Right cardiac atrium (tissue), 5 donors: ENCODE data around the gene NUP210. TPM values are rescaled to one million over a fixed set of nuclear protein-coding genes. Genes with fewer than 3 reads are reported as not detected.

Source experiments
- ATAC-seq, 2 donors: fragments of 200-7000 bp; cut with Tn5 transposase; one replicate each; pipeline versions ENCODE4 v1.8.0 to v1.9.1; 2020; ENCODE audit warnings: moderate library complexity in 2 of 2, mild to moderate bottlenecking in 1 of 2
- DNase-seq, 3 donors: peaks; one replicate each; pipeline ENCODE4 v3.0.0-alpha.2; 2020
- H3K27ac ChIP-seq: one replicate; pipeline ENCODE4 v1.5.1; 2013; ENCODE audit warnings: mild to moderate bottlenecking, low read length, control low read depth, moderate library complexity
- H3K27me3 ChIP-seq: one replicate; pipeline ENCODE4 v1.6.1; 2013; ENCODE audit not compliant: control insufficient read depth, insufficient read depth
- H3K4me1 ChIP-seq: one replicate; pipeline ENCODE4 v1.6.1; 2013; ENCODE audit warnings: low read length; ENCODE audit not compliant: control insufficient read depth, insufficient read depth
- H3K4me3 ChIP-seq: one replicate; pipeline ENCODE4 v1.5.1; 2013; ENCODE audit warnings: low read length, control low read depth
- H3K9me3 ChIP-seq: one replicate; pipeline ENCODE4 v1.6.1; 2013; ENCODE audit warnings: low read length; ENCODE audit not compliant: control insufficient read depth
- WGBS: extraction: QIAGEN DNeasy Blood & Tissue Kit; methylation state at CpG from one replicate; pipeline ENCODE4 v1.1.7; 2013; 5-methylcytosine and 5-hydroxymethylcytosine counted together
- intact Hi-C, 4 donors: fragments of 100-400 bp; cut with DNase I; formaldehyde crosslinking; loops; one replicate each; pipeline versions ENCODE4 v1.11.0 to v1.14.0; 2022 to 2023
- long read RNA-seq, 4 donors: library from polyadenylated mRNA; unstranded; transcript quantifications; one replicate each; pipeline ENCODE4 v2.0.0, GENCODE V29; 2020 to 2021
- polyA plus RNA-seq: library from polyadenylated mRNA; stranded (reverse); fragments of 200-250 nt; gene quantifications from one replicate; pipeline ENCODE4 v1.2.3, GENCODE V29; 2013
- total RNA-seq, 4 donors: library from RNA; stranded (reverse); fragmentation: NEBNext Ultra II Directional; extraction: Animal tissue kit (Norgen Biotek cat#: 25700); gene quantifications; one replicate each; pipeline ENCODE4 v1.2.1, GENCODE V29; 2021
- donor health status: healthy with polysubstance abuse.
- donor health status: DM: no; HTN: yes; CAD: no.
- donor health status: DM: no; HTN: no; CAD: no.
- donor health status: DM: no; HTN: yes; CAD: no; lungs with severe emphysema.
- donor health status: DM: yes; HTN: yes; CAD: no.

The NUP210 gene
- total RNA-seq (1 to 10 TPM; 2.4 to 5.9 (median 4.4) TPM), polyA plus RNA-seq (2.0 TPM)
- long read RNA-seq, donor 1, partial matches to known transcripts, result 8 of 14 reads
- long read RNA-seq, donor 1, other reads (novel, unspliced or antisense), result 5 of 14 reads
- long read RNA-seq, donor 2, partial matches to known transcripts, result 4 of 5 reads
- long read RNA-seq, donor 2, other reads (novel, unspliced or antisense), result 1 of 5 reads
- long read RNA-seq, donor 3, partial matches to known transcripts, result 2 of 5 reads
- long read RNA-seq, donor 3, other reads (novel, unspliced or antisense), result 2 of 5 reads
- long read RNA-seq, donor 4, partial matches to known transcripts, result 1 of 2 reads
- long read RNA-seq, donor 4, other reads (novel, unspliced or antisense), result 0 of 2 reads

GRCh38 chr3:13420045-13420830 is at the start of gene NUP210:
TSS of gene NUP210 (minus strand) at chr3:13420322. CDS start at chr3:13420226, 96 bp downstream.
- intact Hi-C loops, result no loop called here
- Histone ChIP-seq H3K9me3 (no peaks in the 10 kb centered on the region), H3K4me1 (peaks cover 2% of the 10 kb centered on the region), H3K4me3 (peak within 1 kb of the TSS; percentile 77), H3K27me3 (no peaks in the 10 kb centered on the region), H3K27ac (no peak within 1 kb of the TSS)
- DNase-seq, result peak in 2 of 3 donors; percentile 60 to 74
- WGBS, result 2% methylated on average over 90 of the region's 90 CpGs
- peak; percentile 18 to 23 for ATAC-seq

- Histone ChIP-seq H3K27me3 (no peaks in the 10 kb centered on the region), H3K4me3 (no peak overlapping the region), H3K4me1 (no peaks in the 10 kb centered on the region), H3K9me3 (no peaks in the 10 kb centered on the region), H3K27ac (no peak overlapping the region)
- intact Hi-C loops, result no loop called here
- ATAC-seq (no peak), DNase-seq (no peak)
- 75% methylated on average over 4 of the region's 4 CpGs for WGBS
Observed at GRCh38 chr3:13466781-13467180, 46.7 kb upstream of the NUP210 start.

GRCh38 chr3:13465236-13465873 is 45.2 kb upstream of the NUP210 start:
- no peaks in the 10 kb centered on the region for H3K9me3 ChIP-seq
- DNase-seq (no peak), ATAC-seq (no peak)
- no peaks in the 10 kb centered on the region for H3K27me3 ChIP-seq
- 62% methylated on average over 4 of the region's 4 CpGs for WGBS
- intact Hi-C loops, result no loop called here
- H3K4me1 ChIP-seq, result no peaks in the 10 kb centered on the region
- H3K4me3 ChIP-seq, result no peak overlapping the region
- no peak overlapping the region for H3K27ac ChIP-seq

- ATAC-seq (no peak), DNase-seq (no peak)
- Histone ChIP-seq H3K4me1 (no peaks in the 10 kb centered on the region), H3K27ac (no peak overlapping the region), H3K4me3 (no peak overlapping the region), H3K9me3 (no peaks in the 10 kb centered on the region), H3K27me3 (no peaks in the 10 kb centered on the region)
- 73% methylated on average over 11 of the region's 11 CpGs for WGBS
- intact Hi-C loops, result no loop called here
Observed at GRCh38 chr3:13463618-13464400, 43.7 kb upstream of the NUP210 start.

- H3K4me3 ChIP-seq, result no peak overlapping the region
- H3K27ac ChIP-seq, result no peak overlapping the region
- H3K4me1 ChIP-seq, result no peaks in the 10 kb centered on the region
- H3K9me3 ChIP-seq, result no peaks in the 10 kb centered on the region
- intact Hi-C loops, result no loop called here
- DNase-seq, result no peak
- ATAC-seq, result peak; percentile 40 to 63
- WGBS, result 60% methylated on average over 5 of the region's 5 CpGs
- H3K27me3 ChIP-seq, result no peaks in the 10 kb centered on the region
Observed at GRCh38 chr3:13462822-13463221, 42.7 kb upstream of the NUP210 start.

- intact Hi-C loops, result no loop called here
- H3K27ac ChIP-seq, result no peak overlapping the region
- no peak for ATAC-seq
Observed at GRCh38 chr3:13462125-13462629, 42.1 kb upstream of the NUP210 start.

GRCh38 chr3:13461169-13462124 is 41.3 kb upstream of the NUP210 start:
- intact Hi-C loops, result no loop called here
- ATAC-seq (peak; percentile 28 to 48), DNase-seq (peak in 2 of 3 donors; percentile 66 to 82)
- 39% methylated on average over 14 of the region's 14 CpGs for whole genome bisulfite sequencing
- Histone ChIP-seq H3K4me1 (no peaks in the 10 kb centered on the region), H3K4me3 (no peak overlapping the region), H3K27me3 (no peaks in the 10 kb centered on the region), H3K27ac (no peak overlapping the region), H3K9me3 (no peaks in the 10 kb centered on the region)

More at GRCh38 chr3:13462125-13462629, 42.1 kb upstream of the NUP210 start:
- DNase-seq, result no peak
- H3K9me3 ChIP-seq, result no peaks in the 10 kb centered on the region
- WGBS, result 93% methylated on average over 8 of the region's 8 CpGs
- no peaks in the 10 kb centered on the region for H3K4me1 ChIP-seq
- no peak overlapping the region for H3K4me3 ChIP-seq
- H3K27me3 ChIP-seq, result no peaks in the 10 kb centered on the region

GRCh38 chr3:13460341-13460736 is 40.2 kb upstream of the NUP210 start:
- H3K9me3 ChIP-seq, result no peaks in the 10 kb centered on the region
- H3K4me3 ChIP-seq, result no peak overlapping the region
- intact Hi-C loops, result no loop called here
- ATAC-seq (no peak), DNase-seq (no peak)
- 94% methylated on average over 7 of the region's 7 CpGs for WGBS
- H3K27ac ChIP-seq, result no peak overlapping the region
- no peaks in the 10 kb centered on the region for H3K4me1 ChIP-seq
- H3K27me3 ChIP-seq, result no peaks in the 10 kb centered on the region

- H3K4me3 ChIP-seq, result no peak overlapping the region
- H3K9me3 ChIP-seq, result no peaks in the 10 kb centered on the region
- ATAC-seq (no peak), DNase-seq (no peak)
- no peak overlapping the region for H3K27ac ChIP-seq
- H3K4me1 ChIP-seq, result no peaks in the 10 kb centered on the region
- no peaks in the 10 kb centered on the region for H3K27me3 ChIP-seq
- WGBS, result 61% methylated on average over 9 of the region's 9 CpGs
- intact Hi-C loops, result loop anchor here in 2 of 4 donors (5.0 to 10.0 kb wide), 2 partner anchors 365 to 367 kb away; no protein-coding TSS in a partner anchor
Observed at GRCh38 chr3:13459605-13460340, 39.7 kb upstream of the NUP210 start.
